ENCODE data around the gene TMEM88.

GRCh38 chr17:7818746-7819645 lies 35.9 kb upstream of the TMEM88 start:
- TF ChIP-seq ARNTL (CRISPR knock-in tag; IDR thresholded peaks at IDR 0.05; ENCODE audit: borderline replicate concordance, low read depth) (no peak), ZNF8 (CRISPR knock-in tag; IDR thresholded peaks at IDR 0.05) (no peak)
